H1 (cell line): ENCODE measurements around the gene ALG2. TPM values are rescaled to one million over a fixed set of nuclear protein-coding genes. Genes with fewer than 3 reads are reported as not detected.

Experiments
- CTCF ChIA-PET: fragments of 300-600 bp; sonication (Branson Sonifier 250); formaldehyde crosslinking; loops from one replicate; lab custom pipeline; 2021; ENCODE audit not compliant: partially characterized antibody; lab: Charles Lee
- POLR2A ChIA-PET: fragments of 300-600 bp; sonication (Branson Sonifier 250); formaldehyde crosslinking; loops from one replicate; lab custom pipeline; 2021; ENCODE audit warnings: inconsistent platforms; ENCODE audit not compliant: partially characterized antibody; lab: Charles Lee
- DNase-seq, 2 experiments: peaks; one replicate each; pipeline versions ENCODE4 v3.0.0 to v3.0.0-alpha.2; 2010 to 2022; ENCODE audit warnings: low spot score in 2 of 2, low read depth in 1 of 2, mixed read lengths in 1 of 2
- FAIRE-seq: peaks from 2 replicates; lab custom pipeline; 2011; peaks lifted over from hg19 to GRCh38; lab: Jason Lieb, UNC
- H2AFZ ChIP-seq: 2 replicates; pipeline ENCODE4 v1.8.1; 2012; ENCODE audit warnings: low read length, inconsistent platforms
- H2AK5ac ChIP-seq: 2 replicates; pipeline ENCODE4 v1.6.1; 2013; ENCODE audit warnings: low read depth, low read length
- H2BK120ac ChIP-seq: replicated peaks from 2 replicates; pipeline ENCODE3; 2013; ENCODE audit warnings: low read depth, low read length, inconsistent platforms
- H2BK12ac ChIP-seq: 2 replicates; pipeline ENCODE4 v1.6.1; 2013; ENCODE audit warnings: low read depth, low read length
- H2BK15ac ChIP-seq: 2 replicates; pipeline ENCODE4 v1.6.1; 2013; ENCODE audit warnings: low read length
- H2BK20ac ChIP-seq: 2 replicates; pipeline ENCODE4 v1.6.1; 2013; ENCODE audit warnings: low read length
- H2BK5ac ChIP-seq: 2 replicates; pipeline ENCODE4 v1.6.1; 2013; ENCODE audit warnings: low read depth, low read length
- H3K14ac ChIP-seq: 2 replicates; pipeline ENCODE4 v1.6.1; 2013; ENCODE audit warnings: inconsistent platforms; ENCODE audit not compliant: insufficient read length
- H3K18ac ChIP-seq: 2 replicates; pipeline ENCODE4 v1.6.1; 2013; ENCODE audit warnings: low read length; ENCODE audit errors: extremely low read depth
- H3K23ac ChIP-seq: 2 replicates; pipeline ENCODE4 v1.6.1; 2013; ENCODE audit warnings: inconsistent platforms; ENCODE audit not compliant: insufficient read length
- H3K23me2 ChIP-seq: 2 replicates; pipeline ENCODE4 v1.6.1; 2013; ENCODE audit warnings: low read depth, low read length
- H3K27ac ChIP-seq: 2 replicates; pipeline ENCODE4 v1.6.1; 2011; ENCODE audit warnings: low read depth, low read length, inconsistent platforms
- H3K27me3 ChIP-seq, 4 experiments: replicated peaks in 1 of 4; 1 replicate in 1 of 4; 2 replicates in 3 of 4; pipeline versions ENCODE4 v1.6.1 to v1.8.1; 2011 to 2013; ENCODE audit warnings: low read length in 3 of 4, mild to moderate bottlenecking in 3 of 4, inconsistent platforms in 2 of 4, mixed read lengths in 2 of 4, moderate library complexity in 1 of 4; ENCODE audit not compliant: control insufficient read depth in 3 of 4, insufficient read depth in 3 of 4; ENCODE audit errors: extremely low read depth in 1 of 4
- H3K36me3 ChIP-seq, 4 experiments: 2 replicates each; pipeline versions ENCODE4 v1.6.1 to v1.8.1; 2011 to 2013; ENCODE audit warnings: mild to moderate bottlenecking in 4 of 4, low read length in 3 of 4, moderate library complexity in 2 of 4, control low read depth in 1 of 4, inconsistent platforms in 1 of 4; ENCODE audit not compliant: insufficient read depth in 4 of 4, control insufficient read depth in 2 of 4
- H3K4ac ChIP-seq: replicated peaks from 2 replicates; pipeline ENCODE3; 2013; ENCODE audit warnings: low read length, low read depth, mixed read lengths, inconsistent platforms; ENCODE audit not compliant: insufficient read length
- H3K4me1 ChIP-seq, 4 experiments: replicated peaks in 1 of 4; 1 replicate in 1 of 4; 2 replicates in 3 of 4; pipeline versions ENCODE4 v1.6.1 to v1.8.1; 2011 to 2013; ENCODE audit warnings: low read length in 3 of 4, inconsistent platforms in 2 of 4, mixed read lengths in 1 of 4; ENCODE audit not compliant: insufficient read depth in 4 of 4, control insufficient read depth in 3 of 4
- H3K4me2 ChIP-seq, 2 experiments: 2 replicates each; pipeline versions ENCODE4 v1.6.1 to v1.8.1; 2011 to 2013; ENCODE audit warnings: low read depth in 2 of 2, low read length in 2 of 2, control low read depth in 1 of 2, inconsistent platforms in 1 of 2, mild to moderate bottlenecking in 1 of 2; ENCODE audit not compliant: insufficient read depth in 1 of 2
- H3K4me3 ChIP-seq, 4 experiments: fragments of 200-600, 300-600 bp in 1 of 4; sonication (generic), shearing (Covaris generic), sonication (Bioruptor Twin) in 1 of 4; 2 replicates each; pipeline versions ENCODE4 v1.5.1 to v1.8.1; 2011 to 2016; ENCODE audit warnings: low read length in 4 of 4, low read depth in 3 of 4, control low read depth in 2 of 4, inconsistent platforms in 2 of 4, mild to moderate bottlenecking in 2 of 4, mixed read lengths in 1 of 4, moderate library complexity in 1 of 4; ENCODE audit not compliant: insufficient read depth in 2 of 4; ENCODE audit errors: extremely low read depth in 1 of 4
- H3K56ac ChIP-seq: replicated peaks from 2 replicates; pipeline ENCODE3; 2013; ENCODE audit warnings: low read depth, mild to moderate bottlenecking, mixed read lengths, low read length, inconsistent platforms; ENCODE audit not compliant: insufficient read length
- H3K79me1 ChIP-seq: 2 replicates; pipeline ENCODE4 v1.6.1; 2013; ENCODE audit warnings: low read depth, low read length, control low read depth
- H3K79me2 ChIP-seq, 2 experiments: 2 replicates each; pipeline versions ENCODE4 v1.6.1 to v1.8.1; 2012 to 2013; ENCODE audit warnings: low read length in 2 of 2, mild to moderate bottlenecking in 2 of 2, inconsistent platforms in 1 of 2; ENCODE audit not compliant: insufficient read depth in 2 of 2, control insufficient read depth in 1 of 2
- H3K9ac ChIP-seq, 4 experiments: replicated peaks in 1 of 4; 1 replicate in 1 of 4; 2 replicates in 3 of 4; pipeline versions ENCODE4 v1.6.1 to v1.8.1; 2011 to 2013; ENCODE audit warnings: low read depth in 3 of 4, low read length in 3 of 4, control low read depth in 2 of 4, mild to moderate bottlenecking in 2 of 4, moderate library complexity in 2 of 4, inconsistent platforms in 1 of 4; ENCODE audit errors: extremely low read depth in 1 of 4
- H3K9me3 ChIP-seq, 2 experiments: 2 replicates each; pipeline versions ENCODE4 v1.6.1 to v1.8.1; 2012 to 2013; ENCODE audit warnings: mild to moderate bottlenecking in 2 of 2, moderate library complexity in 2 of 2, control low read depth in 1 of 2, inconsistent platforms in 1 of 2, low read depth in 1 of 2, low read length in 1 of 2, mixed read lengths in 1 of 2; ENCODE audit not compliant: insufficient read depth in 2 of 2
- H4K20me1 ChIP-seq, 2 experiments: replicated peaks in 1 of 2; 2 replicates each; pipeline versions ENCODE3 to v1.8.1; 2011 to 2013; ENCODE audit warnings: inconsistent platforms in 2 of 2, low read length in 2 of 2, mild to moderate bottlenecking in 1 of 2; ENCODE audit not compliant: insufficient read depth in 2 of 2, control insufficient read depth in 1 of 2
- H4K5ac ChIP-seq: 2 replicates; pipeline ENCODE4 v1.6.1; 2013; ENCODE audit warnings: low read length, low read depth, mixed read lengths, inconsistent platforms; ENCODE audit not compliant: insufficient read length
- H4K8ac ChIP-seq: 2 replicates; pipeline ENCODE4 v1.8.0; 2013; ENCODE audit warnings: mild to moderate bottlenecking, moderate library complexity, low read length, inconsistent platforms; ENCODE audit not compliant: insufficient read depth; ENCODE audit errors: extremely low read depth
- H4K91ac ChIP-seq: replicated peaks from 2 replicates; pipeline ENCODE3; 2013; ENCODE audit warnings: low read length, mixed read lengths, inconsistent platforms; ENCODE audit not compliant: insufficient read length
- CHD2 ChIP-seq: IDR thresholded peaks from 2 replicates; pipeline ENCODE4 v1.6.1; 2012; ENCODE audit warnings: low read length, improper control_type of control experiment
- GABPA ChIP-seq: IDR thresholded peaks from 2 replicates; pipeline ENCODE4 v1.6.1; 2011; ENCODE audit warnings: mild to moderate bottlenecking, low read length, moderate library complexity, borderline replicate concordance; ENCODE audit not compliant: insufficient read depth
- HDAC6 ChIP-seq: IDR thresholded peaks from one replicate; pipeline ENCODE4 v1.7.1; 2012; ENCODE audit warnings: low read depth, mild to moderate bottlenecking, inconsistent platforms, low read length, moderate library complexity
- NANOG ChIP-seq: IDR thresholded peaks from 2 replicates; pipeline ENCODE4 v1.6.1; 2011; ENCODE audit warnings: low read length, low read depth, mild to moderate bottlenecking, inconsistent platforms; ENCODE audit not compliant: insufficient read depth, poor library complexity, severe bottlenecking
- POLR2AphosphoS5 ChIP-seq: IDR thresholded peaks from 2 replicates; pipeline ENCODE4 v1.6.1; 2011; ENCODE audit warnings: low read depth, low read length
- WGBS, 2 experiments: shearing (Covaris generic) in 1 of 2; methylation state at CpG; one replicate each; pipeline versions ENCODE4 v1.1.6 to v1.1.7; 2013 to 2015; ENCODE audit warnings: low lambda C conversion rate in 2 of 2, mixed read lengths in 2 of 2, inconsistent platforms in 1 of 2, low coverage in 1 of 2, missing lambda C conversion rate in 1 of 2; ENCODE audit not compliant: insufficient replicate concordance in 2 of 2, insufficient coverage in 1 of 2, insufficient read length in 1 of 2; ENCODE audit errors: extremely low coverage in 1 of 2, missing lambda C conversion rate in 1 of 2; 5-methylcytosine and 5-hydroxymethylcytosine counted together
- polyA plus RNA-seq, 7 experiments: library from polyadenylated mRNA; depleted of rRNA in 3 of 7; stranded (reverse) in 5 of 7; unstranded in 2 of 7; fragments of >200 nt in 5 of 7; fragments of 200-250 nt in 2 of 7; gene quantifications; 1 replicate in 5 of 7; 2 replicates in 1 of 7; 4 replicates in 1 of 7; pipeline versions ENCODE4 v1.2.1 to v1.2.3, GENCODE V29; 2011 to 2013; ENCODE audit warnings: missing spikeins in 2 of 7, mixed read lengths in 2 of 7
- total RNA-seq: library from RNA; stranded (reverse); fragmentation: NEBNext Ultra II Directional; extraction: Animal tissue kit (Norgen Biotek cat#: 25700); gene quantifications from 2 replicates; pipeline ENCODE4 v1.2.1, GENCODE V29; 2021
- TF ChIP-seq, protein P1 (sequence below): IDR thresholded peaks from 2 replicates; pipeline ENCODE4 v1.6.1; 2012; ENCODE audit warnings: inconsistent platforms
- TF ChIP-seq, protein P2 (sequence below): IDR thresholded peaks from 2 replicates; pipeline ENCODE4 v1.6.1; 2011; ENCODE audit warnings: low read depth, mild to moderate bottlenecking, low read length; ENCODE audit not compliant: insufficient read depth

Gene ALG2
- total and polyA plus RNA-seq, 2 of the 8 experiments (the other 6 are each of a cell fraction or from before 2014, with no cell fraction given) = 27.1 to 30.7 TPM

DNA sequence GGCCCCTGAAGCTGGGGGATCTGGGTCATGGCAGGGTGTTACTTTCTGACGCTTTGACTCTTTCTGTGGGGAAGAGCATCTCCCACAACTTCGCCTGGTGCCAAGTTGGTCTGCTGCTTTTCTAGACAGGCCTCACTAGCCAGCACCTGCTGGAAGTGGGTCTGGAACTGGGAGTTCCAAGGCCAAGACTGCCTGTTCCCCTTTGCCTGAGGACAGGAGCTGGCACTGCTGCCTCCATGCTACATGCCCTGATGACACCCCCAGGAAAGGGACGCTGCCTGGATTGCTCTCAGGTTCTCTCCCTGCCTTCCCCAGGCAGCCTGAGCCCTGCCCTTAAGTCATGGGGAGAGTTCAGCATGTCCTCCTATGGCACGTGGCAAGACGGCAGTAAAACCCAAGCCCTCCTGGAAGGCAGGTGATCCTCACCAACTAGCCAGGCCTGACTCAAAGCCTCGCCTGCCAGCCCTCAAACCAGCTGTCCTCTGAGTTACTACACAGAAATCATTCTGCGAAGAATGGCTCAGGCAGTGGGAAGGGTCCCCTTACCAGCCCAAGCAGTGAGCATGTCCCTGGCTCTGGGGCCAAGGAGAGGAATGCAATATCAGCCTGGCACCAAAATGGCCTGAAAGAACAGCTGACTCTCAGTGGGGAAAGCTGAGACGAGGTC lies 36.1 kb upstream of the ALG2 start:
- Histone ChIP-seq H4K91ac (no peak overlapping the region), H2BK12ac (no peak overlapping the region), H4K5ac (no peak overlapping the region), H3K4me3 (no peak overlapping the region), H3K18ac (no peak overlapping the region), H3K14ac (no peak overlapping the region), H3K23ac (no peak overlapping the region), H3K27ac (no peak overlapping the region), H2AK5ac (no peak overlapping the region), H3K79me2 (no peaks in the 10 kb centered on the region), H3K56ac (no peak overlapping the region), H3K36me3 (no peaks in the 10 kb centered on the region), H3K4ac (no peak overlapping the region), H2BK20ac (no peak overlapping the region), H3K79me1 (no peaks in the 10 kb centered on the region), H2BK120ac (no peak overlapping the region), H4K20me1 (no peaks in the 10 kb centered on the region), H3K9me3 (no peaks in the 10 kb centered on the region), H2AFZ (no peak overlapping the region; the same call in 1 of the 2 replicates), H3K4me1 (peaks cover 0 to 6% (median 5%) of the 10 kb centered on the region in 4 experiments; a peak in 5 of 7 replicates), H3K9ac (no peak overlapping the region), H3K23me2 (no peaks in the 10 kb centered on the region), H3K4me2 (no peak overlapping the region), H2BK15ac (peak overlapping the region; percentile 8; the same call in 1 of the 2 replicates), H4K8ac (no peak overlapping the region), H2BK5ac (no peak overlapping the region), H3K27me3 (no peaks in the 10 kb centered on the region; a peak in 2 of 7 replicates)
- TF ChIP-seq POLR2AphosphoS5 = no peak
- TF ChIP-seq, protein P1, sequence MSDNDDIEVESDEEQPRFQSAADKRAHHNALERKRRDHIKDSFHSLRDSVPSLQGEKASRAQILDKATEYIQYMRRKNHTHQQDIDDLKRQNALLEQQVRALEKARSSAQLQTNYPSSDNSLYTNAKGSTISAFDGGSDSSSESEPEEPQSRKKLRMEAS = no peak
- TF ChIP-seq, protein P2, sequence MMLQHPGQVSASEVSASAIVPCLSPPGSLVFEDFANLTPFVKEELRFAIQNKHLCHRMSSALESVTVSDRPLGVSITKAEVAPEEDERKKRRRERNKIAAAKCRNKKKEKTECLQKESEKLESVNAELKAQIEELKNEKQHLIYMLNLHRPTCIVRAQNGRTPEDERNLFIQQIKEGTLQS = no peak
- no peak for TF ChIP-seq NANOG
- TF ChIP-seq HDAC6 = no peak
- TF ChIP-seq GABPA = no peak
- TF ChIP-seq CHD2 = no peak
- WGBS, 2 experiments = 91% methylated on average over 8 of the region's 8 CpGs; no CpG with 5 or more reads in 1 of the 2 experiments
- DNase-seq (no peak), FAIRE-seq (no peak)
- POLR2A ChIA-PET = no interaction called here
- CTCF ChIA-PET = interaction anchor here (1.0 to 3.0 kb wide), 5 partner anchors 8 to 749 kb away, joined by 3 to 21 read pairs (median 4); no protein-coding TSS in a partner anchor
